Breast epithelium (tissue), 3 donors: ENCODE measurements around the gene RNLS.

Experiments
- CTCF ChIP-seq, 3 donors: fragments of 450-650 bp; IDR thresholded peaks; one replicate each; pipeline ENCODE4 v1.5.1; 2016 to 2017; ENCODE audit warnings: antibody characterized with exemption in 3 of 3, mild to moderate bottlenecking in 3 of 3, moderate library complexity in 3 of 3
- POLR2A ChIP-seq: fragments of 450-650 bp; IDR thresholded peaks from one replicate; pipeline ENCODE4 v1.6.1; 2016; ENCODE audit warnings: antibody characterized with exemption, mild to moderate bottlenecking, moderate library complexity

- TF ChIP-seq CTCF (IDR thresholded peaks at IDR 0.05): no peak
- no peak for TF ChIP-seq POLR2A
These were observed 156.1 kb downstream of the RNLS start for GRCh38 chr10:88427024-88427423.
